Erythroblast (primary cell): ENCODE data around the gene FNIP1.

Experiments used
- GATA1 ChIP-seq: IDR thresholded peaks from 2 replicates; pipeline ENCODE4 v1.6.1; 2011; ENCODE audit warnings: low read depth, mild to moderate bottlenecking, control low read depth, low read length, moderate library complexity
- POLR2A ChIP-seq: IDR thresholded peaks from 2 replicates; pipeline ENCODE4 v1.6.1; 2011; ENCODE audit warnings: mild to moderate bottlenecking, low read length

DNA sequence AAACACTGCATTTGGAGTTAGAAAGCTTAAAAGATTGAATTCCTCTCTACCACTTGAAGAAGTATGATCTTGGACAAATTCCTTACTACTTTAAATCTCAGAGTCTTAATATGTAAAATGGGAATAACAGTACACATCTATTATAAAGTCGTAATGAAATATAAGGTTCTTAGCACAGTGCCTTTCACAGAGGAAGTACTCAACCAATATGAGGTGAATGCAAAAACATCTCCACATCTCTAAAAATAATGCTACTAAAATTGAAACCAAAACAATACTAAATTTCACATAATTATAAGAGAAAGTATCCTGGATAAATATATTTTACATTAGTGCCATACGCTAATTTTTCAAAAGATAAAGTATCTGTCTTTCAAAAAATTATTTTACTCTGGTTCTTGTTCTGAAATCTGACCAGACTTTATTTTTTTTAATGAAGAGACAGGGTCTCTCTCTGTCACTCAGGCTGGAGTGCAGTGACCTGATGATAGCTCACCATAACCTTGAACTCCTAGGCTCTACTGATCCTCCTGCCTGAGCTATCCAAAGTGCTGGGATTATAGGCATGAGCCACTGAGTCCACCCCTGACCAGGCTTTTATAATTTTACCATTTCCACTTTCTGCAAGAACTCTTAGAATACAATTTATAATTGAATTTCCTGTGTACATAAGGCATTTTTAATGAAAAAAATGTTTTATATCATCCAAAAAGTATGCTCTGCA is 21.3 kb upstream of the FNIP1 start:
- TF ChIP-seq POLR2A (no peak), GATA1 (no peak)
